Measurements from ENCODE around the gene KLHL1.

KLHL1 gene

DNA sequence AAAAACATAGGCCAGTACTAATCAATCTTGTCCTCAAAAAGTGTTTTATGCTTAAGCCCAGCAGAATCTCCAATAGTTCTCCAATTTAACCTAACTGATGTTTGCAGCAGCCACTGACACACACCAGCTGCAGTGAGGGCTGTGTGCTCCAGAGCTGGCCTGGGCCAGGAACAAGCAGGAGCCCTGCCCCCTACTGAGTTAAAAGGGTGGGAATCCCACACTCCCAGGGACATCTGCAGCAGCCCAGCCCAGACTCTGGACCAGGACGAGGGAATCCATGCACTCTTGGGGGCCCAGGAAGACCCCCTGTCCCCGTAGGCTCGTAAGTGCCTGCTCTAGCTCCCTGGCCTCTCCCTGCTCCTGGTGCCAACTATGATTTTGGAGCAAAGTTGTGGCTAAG lies 92.1 kb downstream of the KLHL1 start:
- no peak for DNase-seq (ENCODE audit: low spot score)
- TF ChIP-seq, protein P1, sequence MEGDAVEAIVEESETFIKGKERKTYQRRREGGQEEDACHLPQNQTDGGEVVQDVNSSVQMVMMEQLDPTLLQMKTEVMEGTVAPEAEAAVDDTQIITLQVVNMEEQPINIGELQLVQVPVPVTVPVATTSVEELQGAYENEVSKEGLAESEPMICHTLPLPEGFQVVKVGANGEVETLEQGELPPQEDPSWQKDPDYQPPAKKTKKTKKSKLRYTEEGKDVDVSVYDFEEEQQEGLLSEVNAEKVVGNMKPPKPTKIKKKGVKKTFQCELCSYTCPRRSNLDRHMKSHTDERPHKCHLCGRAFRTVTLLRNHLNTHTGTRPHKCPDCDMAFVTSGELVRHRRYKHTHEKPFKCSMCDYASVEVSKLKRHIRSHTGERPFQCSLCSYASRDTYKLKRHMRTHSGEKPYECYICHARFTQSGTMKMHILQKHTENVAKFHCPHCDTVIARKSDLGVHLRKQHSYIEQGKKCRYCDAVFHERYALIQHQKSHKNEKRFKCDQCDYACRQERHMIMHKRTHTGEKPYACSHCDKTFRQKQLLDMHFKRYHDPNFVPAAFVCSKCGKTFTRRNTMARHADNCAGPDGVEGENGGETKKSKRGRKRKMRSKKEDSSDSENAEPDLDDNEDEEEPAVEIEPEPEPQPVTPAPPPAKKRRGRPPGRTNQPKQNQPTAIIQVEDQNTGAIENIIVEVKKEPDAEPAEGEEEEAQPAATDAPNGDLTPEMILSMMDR (IDR thresholded peaks at IDR 0.05; ENCODE audit: extremely low read depth, missing control alignments): no peak

DNA sequence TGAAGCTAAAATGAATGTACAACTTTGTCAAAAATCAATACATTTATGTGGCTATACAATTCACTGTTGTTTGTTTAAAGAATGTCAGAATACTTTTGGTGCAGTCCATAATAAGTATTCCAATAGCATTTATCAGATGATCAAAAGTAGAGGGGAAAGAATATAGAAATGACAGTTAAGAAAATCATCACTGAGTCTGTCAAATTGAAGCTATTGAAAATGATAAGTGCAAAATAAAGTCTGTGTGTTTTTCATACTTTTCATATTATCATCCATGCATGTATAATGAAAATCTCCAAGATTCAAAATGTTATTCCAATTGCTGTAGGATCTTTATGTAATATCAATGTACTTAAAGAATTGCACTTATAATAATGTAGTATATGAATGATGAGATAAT lies 93.9 kb downstream of the KLHL1 start:
- TF ChIP-seq, protein P1 (IDR thresholded peaks at IDR 0.05; ENCODE audit: extremely low read depth, missing control alignments): no peak
- no peak for DNase-seq (ENCODE audit: low spot score)

DNA sequence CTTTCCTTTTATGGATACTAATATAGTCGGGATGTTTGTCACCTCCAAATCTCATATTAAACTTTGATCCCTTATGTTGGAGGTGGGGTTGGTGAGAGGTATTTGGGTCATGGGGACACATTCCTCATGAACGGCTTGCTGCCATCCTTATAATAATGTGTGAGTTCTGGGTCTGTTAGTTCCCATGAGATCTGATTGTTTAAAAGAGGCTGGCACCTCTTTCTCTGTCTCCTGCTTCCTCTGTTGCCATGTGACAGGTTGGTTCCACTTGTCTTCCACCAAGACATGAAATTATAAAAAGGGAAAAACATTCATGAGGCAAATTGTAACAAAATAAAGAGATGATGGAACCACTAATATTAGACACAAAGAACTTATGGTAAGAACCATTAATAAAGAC lies 108.4 kb downstream of the KLHL1 start:
- DNase-seq (ENCODE audit: low spot score): no peak
- TF ChIP-seq, protein P1 (IDR thresholded peaks at IDR 0.05; ENCODE audit: extremely low read depth, missing control alignments): no peak

DNA sequence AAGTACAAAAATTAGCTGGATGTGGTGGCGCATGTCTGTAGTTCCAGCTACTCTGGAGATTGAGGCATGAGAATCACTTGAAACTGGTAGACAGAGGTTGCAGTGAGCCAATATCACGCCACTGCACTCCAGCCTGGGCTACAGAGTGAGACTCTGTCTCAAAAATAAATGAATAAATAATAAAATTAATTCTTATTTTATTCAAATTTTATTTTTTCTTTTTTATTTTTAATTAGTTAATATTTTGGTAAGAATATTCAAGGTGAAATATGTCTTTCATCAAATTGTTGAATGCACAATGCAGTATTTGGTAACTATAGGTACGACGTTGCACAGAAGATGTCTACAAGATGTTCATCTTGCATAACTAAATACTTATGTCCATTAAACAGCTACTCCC lies 111.2 kb downstream of the KLHL1 start:
- no peak for DNase-seq (ENCODE audit: low spot score)
- TF ChIP-seq, protein P1 (IDR thresholded peaks at IDR 0.05; ENCODE audit: extremely low read depth, missing control alignments): no peak

DNA sequence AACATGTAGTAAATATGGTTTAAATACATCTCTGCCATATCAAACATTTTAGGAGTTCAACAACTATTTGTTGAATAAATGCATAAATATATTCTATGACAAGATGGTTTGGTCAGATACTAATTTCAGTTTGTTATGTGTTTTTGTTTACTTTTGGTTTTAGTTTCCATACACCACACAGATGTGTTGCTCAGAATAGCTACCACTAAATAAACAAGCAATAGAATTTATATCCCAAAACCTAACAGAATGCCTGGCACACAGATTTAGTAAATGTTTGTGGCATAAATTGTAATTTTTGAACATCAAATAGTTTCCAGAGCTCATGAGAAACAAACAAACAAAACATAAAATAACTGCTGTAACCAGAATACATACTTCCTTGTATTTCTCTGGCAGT lies 127.5 kb downstream of the KLHL1 start:
- TF ChIP-seq, protein P1 (IDR thresholded peaks at IDR 0.05; ENCODE audit: extremely low read depth, missing control alignments): no peak
- no peak for DNase-seq (ENCODE audit: low spot score)

DNA sequence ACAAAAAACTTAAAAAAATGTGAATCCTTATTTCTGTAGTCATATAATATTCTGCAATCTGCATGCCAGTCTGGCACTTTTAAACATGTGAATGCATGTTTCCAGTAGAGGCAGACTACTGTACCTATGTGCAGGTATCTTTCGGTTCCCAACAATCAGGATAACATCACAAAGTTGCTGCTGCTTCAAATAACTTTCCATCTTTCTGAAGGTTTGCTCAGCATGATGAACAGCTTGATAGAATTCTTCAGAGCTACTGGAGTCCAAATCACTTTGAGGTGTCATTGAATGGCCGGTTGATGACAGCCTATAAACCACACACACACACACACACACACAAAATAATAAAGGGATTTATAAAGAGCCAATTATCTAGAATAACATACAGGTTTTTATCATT lies 132.8 kb downstream of the KLHL1 start:
- no peak for DNase-seq (ENCODE audit: low spot score)
- TF ChIP-seq, protein P1 (IDR thresholded peaks at IDR 0.05; ENCODE audit: extremely low read depth, missing control alignments): no peak

DNA sequence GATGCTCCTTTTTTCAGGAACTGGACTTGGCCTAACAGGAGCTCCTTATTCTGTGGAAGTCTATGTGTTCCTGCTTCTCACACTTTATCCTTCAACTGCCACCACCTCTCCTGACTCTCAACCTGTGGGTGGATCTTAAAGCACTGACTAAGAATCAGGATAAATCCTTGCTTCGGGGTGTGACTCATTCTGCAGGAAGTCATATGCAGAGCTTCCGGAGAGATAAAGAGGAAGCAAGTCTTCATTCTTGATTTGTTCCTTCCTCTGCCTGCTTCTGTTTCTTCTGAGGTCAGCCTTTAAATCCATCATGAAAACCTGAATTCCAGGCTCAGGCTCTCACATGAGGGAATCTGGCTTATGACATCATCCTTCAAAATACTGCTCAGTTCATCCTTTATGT lies 137.7 kb downstream of the KLHL1 start:
- no peak for DNase-seq (ENCODE audit: low spot score)
- TF ChIP-seq, protein P1 (IDR thresholded peaks at IDR 0.05; ENCODE audit: extremely low read depth, missing control alignments): no peak
